Endometrial microvascular endothelial cells (primary cell): Measurements from ENCODE around the gene SYTL2. TPM values are rescaled to one million over a fixed set of nuclear protein-coding genes. Genes with fewer than 3 reads are reported as not detected.

Experiments
- in situ Hi-C: cut with HindIII; loops from 2 replicates; pipeline ENCODE4 v1.10.0; 2017; ENCODE audit warnings: low sequenced_read_pairs, low pct_unique_long_range_greater_than_20kb; ENCODE audit errors: inconsistent ontology term
- total RNA-seq: library from RNA; depleted of rRNA; stranded (reverse); fragments of >200 nt; gene quantifications from one replicate; pipeline ENCODE4 v1.2.3, GENCODE V29; 2015; ENCODE audit errors: inconsistent ontology term

SYTL2 gene
- total RNA-seq, 1 donor from 2014 or later: 2.1 TPM

GRCh38 chr11:85752201-85752889, 58.6 kb downstream of the SYTL2 start:
- in situ Hi-C loops: no loop called here

GRCh38 chr11:85751724-85752123, 59.2 kb downstream of the SYTL2 start:
- in situ Hi-C loops: no loop called here

GRCh38 chr11:85750646-85751045, 60.3 kb downstream of the SYTL2 start:
- in situ Hi-C loops: no loop called here

GRCh38 chr11:85749884-85750283, 61.1 kb downstream of the SYTL2 start:
- in situ Hi-C loops: no loop called here

GRCh38 chr11:85749287-85749834, 61.6 kb downstream of the SYTL2 start:
- in situ Hi-C loops: no loop called here

- in situ Hi-C loops: no loop called here
These were observed 62.5 kb downstream of the SYTL2 start for GRCh38 chr11:85748455-85748891.

GRCh38 chr11:85746670-85747069, 64.3 kb downstream of the SYTL2 start:
- in situ Hi-C loops: no loop called here

GRCh38 chr11:85745626-85746025, 65.3 kb downstream of the SYTL2 start:
- in situ Hi-C loops: no loop called here

GRCh38 chr11:85742873-85743275, 68.1 kb downstream of the SYTL2 start:
- in situ Hi-C loops: no loop called here

- in situ Hi-C loops: no loop called here
These were observed 68.6 kb downstream of the SYTL2 start for GRCh38 chr11:85742348-85742747.

- in situ Hi-C loops: no loop called here
These were observed 70.2 kb downstream of the SYTL2 start for GRCh38 chr11:85740481-85741400.

GRCh38 chr11:85737738-85738137, 73.2 kb downstream of the SYTL2 start:
- in situ Hi-C loops: no loop called here

GRCh38 chr11:85735876-85736460, 75.0 kb downstream of the SYTL2 start:
- in situ Hi-C loops: no loop called here

GRCh38 chr11:85732965-85733364, 78.0 kb downstream of the SYTL2 start:
- in situ Hi-C loops: no loop called here

GRCh38 chr11:85726381-85726780, 84.6 kb downstream of the SYTL2 start:
- in situ Hi-C loops: no loop called here

- in situ Hi-C loops: no loop called here
These were observed 85.3 kb downstream of the SYTL2 start for GRCh38 chr11:85725510-85726258.

GRCh38 chr11:85724748-85725465, 86.0 kb downstream of the SYTL2 start:
- in situ Hi-C loops: no loop called here

GRCh38 chr11:85723088-85723487, 87.9 kb downstream of the SYTL2 start:
- in situ Hi-C loops: no loop called here
